Measurements from ENCODE around the gene ZKSCAN3. TPM values are rescaled to one million over a fixed set of nuclear protein-coding genes. Genes with fewer than 3 reads are reported as not detected.
A peak's percentile ranks its signal among the peaks of the same experiment; 100 is the strongest.

ZKSCAN3 gene
- total and polyA plus RNA-seq, 10 of the 15 experiments (the other 5 are each of a cell fraction or from before 2014, with no cell fraction given) = 0.86 to 4.3 (median 3.1) TPM

DNA sequence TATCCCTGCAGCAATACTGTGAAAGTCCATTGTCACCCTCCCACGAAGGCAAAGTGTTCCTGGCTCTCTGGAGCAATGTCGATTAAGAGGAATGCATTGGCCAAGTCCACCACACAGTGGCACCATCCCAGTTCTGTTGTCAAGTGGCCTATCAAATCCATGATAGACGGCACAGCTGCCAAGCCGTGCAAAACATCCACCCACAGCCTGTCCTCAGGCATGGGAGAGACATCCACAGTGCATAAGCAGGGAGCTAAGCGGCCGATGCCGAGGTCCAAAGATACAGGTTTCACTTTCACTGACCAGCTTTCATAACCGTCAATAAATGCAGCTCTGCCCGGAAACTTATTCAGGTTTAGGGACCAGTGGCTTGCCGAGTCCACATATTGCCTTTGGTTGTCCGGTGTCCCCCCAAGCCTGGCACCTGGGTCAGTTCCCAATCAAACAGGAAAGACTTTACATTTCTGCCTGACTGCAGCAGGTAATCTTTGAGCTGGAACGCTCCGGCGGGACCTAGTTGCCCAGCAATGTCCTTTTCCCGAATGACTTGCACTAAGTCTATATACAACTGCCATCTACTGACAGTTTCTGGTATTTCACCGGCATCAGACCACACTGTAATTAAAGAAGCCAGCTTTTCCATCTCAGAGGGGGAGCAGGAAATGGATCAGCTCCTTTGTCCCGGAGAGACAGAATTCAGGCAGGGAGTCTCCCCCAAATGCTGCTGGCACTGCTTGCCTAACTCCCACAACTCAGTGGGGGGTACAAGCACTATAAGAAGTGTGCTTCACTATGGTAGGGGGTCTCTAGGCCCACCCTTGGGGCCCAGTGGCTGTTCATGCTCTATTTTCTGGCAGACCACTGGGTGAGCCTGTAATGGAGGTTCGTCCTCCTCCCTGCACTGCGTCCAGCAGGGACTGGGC, 6.3 kb downstream of the ZKSCAN3 start (continued):
- TF ChIP-seq, protein P1, sequence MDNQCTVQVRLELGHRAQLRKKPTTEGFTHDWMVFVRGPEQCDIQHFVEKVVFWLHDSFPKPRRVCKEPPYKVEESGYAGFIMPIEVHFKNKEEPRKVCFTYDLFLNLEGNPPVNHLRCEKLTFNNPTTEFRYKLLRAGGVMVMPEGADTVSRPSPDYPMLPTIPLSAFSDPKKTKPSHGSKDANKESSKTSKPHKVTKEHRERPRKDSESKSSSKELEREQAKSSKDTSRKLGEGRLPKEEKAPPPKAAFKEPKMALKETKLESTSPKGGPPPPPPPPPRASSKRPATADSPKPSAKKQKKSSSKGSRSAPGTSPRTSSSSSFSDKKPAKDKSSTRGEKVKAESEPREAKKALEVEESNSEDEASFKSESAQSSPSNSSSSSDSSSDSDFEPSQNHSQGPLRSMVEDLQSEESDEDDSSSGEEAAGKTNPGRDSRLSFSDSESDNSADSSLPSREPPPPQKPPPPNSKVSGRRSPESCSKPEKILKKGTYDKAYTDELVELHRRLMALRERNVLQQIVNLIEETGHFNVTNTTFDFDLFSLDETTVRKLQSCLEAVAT (IDR thresholded peaks at IDR 0.05) = 0 out of 2 replicates have a peak, but pooled peaks have one; percentile 38
- no peak for TF ChIP-seq KAT2A (conservative IDR thresholded peaks at IDR 0.05; ENCODE audit: control insufficient read depth, low read depth, low read length)
- TF ChIP-seq IKZF1 (conservative IDR thresholded peaks at IDR 0.05) = peak; percentile 75
- peak in 1 of 2 experiments; percentile 50; a peak in 2 of 4 replicates for TF ChIP-seq IKZF2 (IDR thresholded peaks at IDR 0.05)
- no peak for TF ChIP-seq NR2C1 (IDR thresholded peaks at IDR 0.05)
- peak; percentile 26; the same call in 1 of the 2 replicates for TF ChIP-seq CBFB (IDR thresholded peaks at IDR 0.05; ENCODE audit: low read depth)
- TF ChIP-seq, protein P2, sequence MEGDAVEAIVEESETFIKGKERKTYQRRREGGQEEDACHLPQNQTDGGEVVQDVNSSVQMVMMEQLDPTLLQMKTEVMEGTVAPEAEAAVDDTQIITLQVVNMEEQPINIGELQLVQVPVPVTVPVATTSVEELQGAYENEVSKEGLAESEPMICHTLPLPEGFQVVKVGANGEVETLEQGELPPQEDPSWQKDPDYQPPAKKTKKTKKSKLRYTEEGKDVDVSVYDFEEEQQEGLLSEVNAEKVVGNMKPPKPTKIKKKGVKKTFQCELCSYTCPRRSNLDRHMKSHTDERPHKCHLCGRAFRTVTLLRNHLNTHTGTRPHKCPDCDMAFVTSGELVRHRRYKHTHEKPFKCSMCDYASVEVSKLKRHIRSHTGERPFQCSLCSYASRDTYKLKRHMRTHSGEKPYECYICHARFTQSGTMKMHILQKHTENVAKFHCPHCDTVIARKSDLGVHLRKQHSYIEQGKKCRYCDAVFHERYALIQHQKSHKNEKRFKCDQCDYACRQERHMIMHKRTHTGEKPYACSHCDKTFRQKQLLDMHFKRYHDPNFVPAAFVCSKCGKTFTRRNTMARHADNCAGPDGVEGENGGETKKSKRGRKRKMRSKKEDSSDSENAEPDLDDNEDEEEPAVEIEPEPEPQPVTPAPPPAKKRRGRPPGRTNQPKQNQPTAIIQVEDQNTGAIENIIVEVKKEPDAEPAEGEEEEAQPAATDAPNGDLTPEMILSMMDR (IDR thresholded peaks at IDR 0.05 in 2 of 3, conservative IDR thresholded peaks at IDR 0.05 in 1 of 3; ENCODE audit: control insufficient read depth in 2 of 3, extremely low read depth in 1 of 3, insufficient read depth in 1 of 3, low read depth in 3 of 3, low read length in 3 of 3) = peak; percentile 71 to 76 (median 72)
- TF ChIP-seq RB1 (IDR thresholded peaks at IDR 0.05; ENCODE audit: borderline replicate concordance) = 0 out of 2 replicates have a peak, but pooled peaks have one; percentile 47

Data from GM12878 (cell line).